Neural progenitor cell (in vitro differentiated cells): ENCODE measurements around the gene LIPE. TPM values are rescaled to one million over a fixed set of nuclear protein-coding genes. Genes with fewer than 3 reads are reported as not detected.

Source experiments
- DNase-seq: peaks from one replicate; pipeline ENCODE4 v3.0.0-alpha.2; 2016; ENCODE audit warnings: low spot score
- H2AFZ ChIP-seq: fragments of 200-600 bp; sonication (generic); replicated peaks from 2 replicates; pipeline ENCODE4 v1.6.1; 2016; ENCODE audit warnings: antibody characterized with exemption
- H3F3A ChIP-seq: fragments of 200-600 bp; sonication (generic); 2 replicates; pipeline ENCODE4 v1.6.1; 2016; ENCODE audit warnings: antibody characterized with exemption, low read depth
- H3K27ac ChIP-seq: fragments of 200-600 bp; sonication (generic); 2 replicates; pipeline ENCODE4 v1.5.1; 2016; ENCODE audit warnings: mild to moderate bottlenecking
- H3K27me3 ChIP-seq: fragments of 200-600 bp; sonication (generic); 2 replicates; pipeline ENCODE4 v1.6.1; 2016; ENCODE audit warnings: mild to moderate bottlenecking, moderate library complexity
- H3K36me3 ChIP-seq: fragments of 200-600 bp; sonication (generic); 2 replicates; pipeline ENCODE4 v1.5.1; 2016
- H3K4me1 ChIP-seq: fragments of 200-600 bp; sonication (generic); 2 replicates; pipeline ENCODE4 v1.6.1; 2016; ENCODE audit warnings: mixed run types
- H3K4me2 ChIP-seq: fragments of 200-600 bp; sonication (generic); 2 replicates; pipeline ENCODE4 v1.6.1; 2016
- H3K4me3 ChIP-seq: fragments of 200-600 bp; sonication (generic); 2 replicates; pipeline ENCODE4 v1.5.1; 2016
- H3K79me2 ChIP-seq: fragments of 200-600 bp; sonication (generic); 2 replicates; pipeline ENCODE4 v1.6.1; 2016; ENCODE audit warnings: low read depth
- H3K9ac ChIP-seq: fragments of 200-600 bp; sonication (generic); 2 replicates; pipeline ENCODE4 v1.6.1; 2016
- H3K9me3 ChIP-seq: fragments of 200-600 bp; sonication (generic); 2 replicates; pipeline ENCODE4 v1.5.1; 2016; ENCODE audit warnings: low read depth
- H4K20me1 ChIP-seq: fragments of 200-600 bp; sonication (generic); 2 replicates; pipeline ENCODE4 v1.6.1; 2016; ENCODE audit warnings: low read depth
- H3K27ac Mint-ChIP-seq: 3 replicates; pipeline ENCODE4 v1.8.0; 2021; ENCODE audit warnings: mixed read lengths
- H3K27me3 Mint-ChIP-seq: 2 replicates; pipeline ENCODE4 v1.8.0; 2022; ENCODE audit warnings: low read depth, mild to moderate bottlenecking, inconsistent platforms, moderate library complexity, mixed read lengths; ENCODE audit not compliant: insufficient read depth
- H3K36me3 Mint-ChIP-seq: 3 replicates; pipeline ENCODE4 v1.8.0; 2021; ENCODE audit warnings: mixed read lengths
- H3K4me1 Mint-ChIP-seq: 3 replicates; pipeline ENCODE4 v1.8.0; 2021; ENCODE audit warnings: mixed read lengths
- H3K4me3 Mint-ChIP-seq: 3 replicates; pipeline ENCODE4 v1.8.0; 2021; ENCODE audit warnings: mild to moderate bottlenecking, moderate library complexity, mixed read lengths
- H3K9me3 Mint-ChIP-seq: 3 replicates; pipeline ENCODE4 v1.8.0; 2020; ENCODE audit warnings: mixed read lengths
- EZH2 ChIP-seq: fragments of 200-600 bp; sonication (generic); IDR thresholded peaks from 2 replicates; pipeline ENCODE4 v1.6.1; 2017; ENCODE audit warnings: antibody characterized with exemption, mild to moderate bottlenecking, moderate library complexity
- EZH2phosphoT487 ChIP-seq: fragments of 200-600 bp; sonication (generic); IDR thresholded peaks from 2 replicates; pipeline ENCODE4 v1.6.1; 2017; ENCODE audit warnings: antibody characterized with exemption
- total RNA-seq: library from RNA; depleted of rRNA; stranded (reverse); fragments of >200 nt; gene quantifications from 2 replicates; pipeline ENCODE4 v1.2.3, GENCODE V29; 2015; ENCODE audit warnings: low replicate concordance
- TF ChIP-seq, protein P1 (sequence below): fragments of 200-600 bp; sonication (generic); IDR thresholded peaks from 2 replicates; pipeline ENCODE4 v1.5.1; 2017; ENCODE audit warnings: antibody characterized with exemption, mild to moderate bottlenecking

Gene LIPE
- total RNA-seq, 1 donor from 2014 or later, result 3.5 TPM

DNA sequence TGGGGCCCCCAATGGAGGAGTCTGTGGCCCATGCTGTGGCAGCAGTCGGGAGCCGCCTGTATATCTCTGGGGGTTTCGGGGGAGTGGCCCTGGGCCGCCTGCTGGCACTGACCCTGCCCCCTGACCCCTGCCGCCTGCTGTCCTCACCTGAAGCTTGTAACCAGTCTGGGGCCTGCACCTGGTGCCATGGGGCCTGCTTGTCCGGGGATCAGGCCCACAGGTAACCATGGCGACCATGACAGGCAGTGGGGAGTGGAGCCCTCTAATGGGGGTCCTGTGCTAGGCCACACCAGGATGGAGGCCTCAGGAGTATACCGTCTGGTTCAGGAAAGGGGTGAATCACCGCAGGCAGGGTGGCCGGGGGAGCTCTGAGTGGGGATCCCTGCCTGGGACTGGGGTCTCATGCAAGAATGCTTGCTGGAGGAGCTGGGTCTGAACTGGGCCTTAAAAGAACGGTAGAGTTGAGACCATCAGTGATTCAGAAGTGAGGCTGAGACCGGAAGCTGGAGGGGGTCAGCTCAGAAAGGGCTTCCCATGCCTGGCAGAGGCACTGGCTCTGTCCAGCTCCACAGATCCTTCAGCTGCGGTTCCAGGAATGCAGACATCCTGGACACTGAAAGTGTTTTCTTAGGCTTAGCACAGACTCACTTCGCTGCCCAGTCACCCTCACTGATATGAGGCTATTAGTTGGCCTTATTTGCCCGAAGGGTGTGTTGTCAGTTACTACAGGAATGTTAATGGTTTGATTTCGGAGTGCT lies 66.2 kb downstream of the LIPE start:
- Histone ChIP-seq H3K36me3 (no peaks in the 10 kb centered on the region), H2AFZ (no peak overlapping the region), H3K27me3 (no peaks in the 10 kb centered on the region), H3K4me1 (peaks cover 4% of the 10 kb centered on the region), H3K9me3 (no peaks in the 10 kb centered on the region), H4K20me1 (no peaks in the 10 kb centered on the region), H3K9ac (no peak overlapping the region), H3K27ac (no peak overlapping the region), H3K4me2 (no peak overlapping the region), H3K79me2 (no peaks in the 10 kb centered on the region), H3F3A (no peaks in the 10 kb centered on the region), H3K4me3 (no peak overlapping the region)
- Mint-ChIP-seq H3K9me3 (peaks cover 4% of the 10 kb centered on the region), H3K36me3 (peaks cover 26% of the 10 kb centered on the region), H3K4me1 (peaks cover 9% of the 10 kb centered on the region), H3K27ac (peak overlapping the region; percentile 40), H3K27me3 (peaks cover 7% of the 10 kb centered on the region), H3K4me3 (no peak overlapping the region)
- DNase-seq, result peak; percentile 80
- TF ChIP-seq EZH2phosphoT487, result no peak
- TF ChIP-seq, protein P1, sequence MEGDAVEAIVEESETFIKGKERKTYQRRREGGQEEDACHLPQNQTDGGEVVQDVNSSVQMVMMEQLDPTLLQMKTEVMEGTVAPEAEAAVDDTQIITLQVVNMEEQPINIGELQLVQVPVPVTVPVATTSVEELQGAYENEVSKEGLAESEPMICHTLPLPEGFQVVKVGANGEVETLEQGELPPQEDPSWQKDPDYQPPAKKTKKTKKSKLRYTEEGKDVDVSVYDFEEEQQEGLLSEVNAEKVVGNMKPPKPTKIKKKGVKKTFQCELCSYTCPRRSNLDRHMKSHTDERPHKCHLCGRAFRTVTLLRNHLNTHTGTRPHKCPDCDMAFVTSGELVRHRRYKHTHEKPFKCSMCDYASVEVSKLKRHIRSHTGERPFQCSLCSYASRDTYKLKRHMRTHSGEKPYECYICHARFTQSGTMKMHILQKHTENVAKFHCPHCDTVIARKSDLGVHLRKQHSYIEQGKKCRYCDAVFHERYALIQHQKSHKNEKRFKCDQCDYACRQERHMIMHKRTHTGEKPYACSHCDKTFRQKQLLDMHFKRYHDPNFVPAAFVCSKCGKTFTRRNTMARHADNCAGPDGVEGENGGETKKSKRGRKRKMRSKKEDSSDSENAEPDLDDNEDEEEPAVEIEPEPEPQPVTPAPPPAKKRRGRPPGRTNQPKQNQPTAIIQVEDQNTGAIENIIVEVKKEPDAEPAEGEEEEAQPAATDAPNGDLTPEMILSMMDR, result peak; percentile 45
- TF ChIP-seq EZH2, result no peak

DNA sequence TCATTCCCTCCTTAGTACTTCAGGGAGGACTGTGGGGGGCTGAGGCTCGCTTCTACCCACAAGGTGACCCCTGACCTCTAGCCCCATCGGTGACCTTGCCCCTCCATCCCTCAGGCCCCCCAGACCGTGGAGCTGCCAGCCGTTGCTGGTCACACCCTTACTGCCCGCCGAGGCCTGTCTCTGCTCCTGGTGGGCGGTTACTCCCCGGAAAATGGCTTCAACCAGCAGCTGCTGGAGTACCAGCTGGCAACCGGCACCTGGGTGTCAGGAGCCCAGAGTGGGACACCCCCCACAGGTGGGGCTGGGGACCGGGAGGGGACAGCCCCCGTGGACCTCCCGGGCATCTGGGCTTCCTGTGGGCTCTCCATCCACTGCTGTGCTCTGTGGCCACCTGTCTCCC lies 69.9 kb downstream of the LIPE start:
- H3K27me3 ChIP-seq, result no peaks in the 10 kb centered on the region
- H3K36me3 ChIP-seq, result no peaks in the 10 kb centered on the region
- no peak overlapping the region for H3K9ac ChIP-seq
- H3K4me1 ChIP-seq, result peaks cover 4% of the 10 kb centered on the region
- no peaks in the 10 kb centered on the region for H3F3A ChIP-seq
- no peaks in the 10 kb centered on the region for H4K20me1 ChIP-seq
- no peak overlapping the region for H3K4me3 ChIP-seq
- peaks cover 4% of the 10 kb centered on the region for H3K27me3 Mint-ChIP-seq
- H2AFZ ChIP-seq, result no peak overlapping the region
- no peak for TF ChIP-seq EZH2phosphoT487
- TF ChIP-seq, protein P1, result no peak
- TF ChIP-seq EZH2, result no peak
- no peak overlapping the region for H3K27ac ChIP-seq
- H3K4me1 Mint-ChIP-seq, result peaks cover 28% of the 10 kb centered on the region
- no peak overlapping the region for H3K4me2 ChIP-seq
- no peaks in the 10 kb centered on the region for H3K9me3 Mint-ChIP-seq
- no peaks in the 10 kb centered on the region for H3K9me3 ChIP-seq
- peak overlapping the region; percentile 30 for H3K4me3 Mint-ChIP-seq
- H3K36me3 Mint-ChIP-seq, result peaks cover 19% of the 10 kb centered on the region
- no peaks in the 10 kb centered on the region for H3K79me2 ChIP-seq
- DNase-seq, result no peak
- no peak overlapping the region for H3K27ac Mint-ChIP-seq

DNA sequence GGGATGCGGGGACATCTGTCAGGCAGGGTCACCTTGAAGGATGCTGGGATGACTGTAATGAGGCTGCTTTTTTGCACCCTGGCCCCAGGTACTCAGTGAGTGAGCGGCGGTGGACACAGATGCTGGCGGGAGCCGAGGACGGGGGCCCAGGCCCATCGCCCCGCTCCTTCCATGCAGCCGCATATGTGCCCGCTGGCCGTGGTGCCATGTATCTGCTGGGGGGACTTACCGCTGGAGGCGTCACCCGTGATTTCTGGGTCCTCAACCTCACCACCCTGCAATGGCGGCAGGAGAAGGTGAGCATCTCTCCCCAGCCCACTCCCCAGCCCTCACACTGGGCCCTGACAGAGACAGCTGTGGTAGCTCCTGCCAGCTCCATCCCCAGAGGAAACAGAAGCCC lies 70.5 kb downstream of the LIPE start:
- Histone ChIP-seq H3K4me1 (peaks cover 4% of the 10 kb centered on the region), H3K36me3 (no peaks in the 10 kb centered on the region), H3K79me2 (no peaks in the 10 kb centered on the region), H4K20me1 (no peaks in the 10 kb centered on the region), H3K9ac (no peak overlapping the region), H3K4me2 (no peak overlapping the region), H3K9me3 (no peaks in the 10 kb centered on the region), H3K4me3 (no peak overlapping the region), H3F3A (no peaks in the 10 kb centered on the region), H2AFZ (no peak overlapping the region), H3K27ac (no peak overlapping the region), H3K27me3 (no peaks in the 10 kb centered on the region)
- H3K4me3 Mint-ChIP-seq, result no peak overlapping the region
- no peak overlapping the region for H3K27ac Mint-ChIP-seq
- H3K36me3 Mint-ChIP-seq, result peaks cover 19% of the 10 kb centered on the region
- peaks cover 31% of the 10 kb centered on the region for H3K4me1 Mint-ChIP-seq
- no peak for DNase-seq
- TF ChIP-seq, protein P1, result no peak
- TF ChIP-seq EZH2 (no peak), EZH2phosphoT487 (no peak)
- H3K27me3 Mint-ChIP-seq, result peaks cover 4% of the 10 kb centered on the region
- H3K9me3 Mint-ChIP-seq, result no peaks in the 10 kb centered on the region
